ENCODE results near the gene AQP2. TPM values are rescaled to one million over a fixed set of nuclear protein-coding genes. Genes with fewer than 3 reads are reported as not detected.

Gene AQP2
- total and polyA plus RNA-seq, 2 experiments from 2014 or later, result 0.07 TPM; not detected in 1

- ATAC-seq (no peak; the same call in 2 of the 3 replicates), DNase-seq (ENCODE audit: low spot score) (no peak)
- no peaks in the 10 kb centered on the region for H3K36me3 ChIP-seq (ENCODE audit: insufficient read depth)
- H3K79me2 ChIP-seq (replicated peaks; ENCODE audit: insufficient read depth), result no peaks in the 10 kb centered on the region
- 0 out of 2 replicates have a peak, but pooled peaks cover 3% of the 10 kb centered on the region for H3K9me2 ChIP-seq (ENCODE audit: insufficient read depth)
- TF ChIP-seq ZNF114 (CRISPR knock-in tag; IDR thresholded peaks at IDR 0.05), result no peak
- TF ChIP-seq CREB1 (CRISPR knock-in tag; IDR thresholded peaks at IDR 0.05; ENCODE audit: low read depth), result no peak
- no peak for TF ChIP-seq STAT1 (IDR thresholded peaks at IDR 0.05; ENCODE audit: unreplicated experiment)
- no peak for TF ChIP-seq JUNB (IDR thresholded peaks at IDR 0.05; ENCODE audit: unreplicated experiment)
- no peak for TF ChIP-seq ETS1 (IDR thresholded peaks at IDR 0.05)
- TF ChIP-seq ZNF462 (CRISPR knock-in tag; IDR thresholded peaks at IDR 0.05), result no peak
- TF ChIP-seq EZH2 (IDR thresholded peaks at IDR 0.05; ENCODE audit: low read depth, unreplicated experiment), result no peak
- TF ChIP-seq, protein P1, sequence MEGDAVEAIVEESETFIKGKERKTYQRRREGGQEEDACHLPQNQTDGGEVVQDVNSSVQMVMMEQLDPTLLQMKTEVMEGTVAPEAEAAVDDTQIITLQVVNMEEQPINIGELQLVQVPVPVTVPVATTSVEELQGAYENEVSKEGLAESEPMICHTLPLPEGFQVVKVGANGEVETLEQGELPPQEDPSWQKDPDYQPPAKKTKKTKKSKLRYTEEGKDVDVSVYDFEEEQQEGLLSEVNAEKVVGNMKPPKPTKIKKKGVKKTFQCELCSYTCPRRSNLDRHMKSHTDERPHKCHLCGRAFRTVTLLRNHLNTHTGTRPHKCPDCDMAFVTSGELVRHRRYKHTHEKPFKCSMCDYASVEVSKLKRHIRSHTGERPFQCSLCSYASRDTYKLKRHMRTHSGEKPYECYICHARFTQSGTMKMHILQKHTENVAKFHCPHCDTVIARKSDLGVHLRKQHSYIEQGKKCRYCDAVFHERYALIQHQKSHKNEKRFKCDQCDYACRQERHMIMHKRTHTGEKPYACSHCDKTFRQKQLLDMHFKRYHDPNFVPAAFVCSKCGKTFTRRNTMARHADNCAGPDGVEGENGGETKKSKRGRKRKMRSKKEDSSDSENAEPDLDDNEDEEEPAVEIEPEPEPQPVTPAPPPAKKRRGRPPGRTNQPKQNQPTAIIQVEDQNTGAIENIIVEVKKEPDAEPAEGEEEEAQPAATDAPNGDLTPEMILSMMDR (conservative IDR thresholded peaks at IDR 0.05; ENCODE audit: low read depth in 2 of 2), result no peak
- no peak for TF ChIP-seq REST (IDR thresholded peaks at IDR 0.05; ENCODE audit: unreplicated experiment)
- TF ChIP-seq NANOG (IDR thresholded peaks at IDR 0.05; ENCODE audit: borderline replicate concordance), result no peak
- no peak for TF ChIP-seq ZNF331 (CRISPR knock-in tag; IDR thresholded peaks at IDR 0.05; ENCODE audit: low read depth)
- TF ChIP-seq EZH2phosphoT487 (IDR thresholded peaks at IDR 0.05; ENCODE audit: unreplicated experiment), result no peak
- no peak for TF ChIP-seq POLR2AphosphoS5 (IDR thresholded peaks at IDR 0.05; ENCODE audit: low read depth)
- peaks cover 1% of the 10 kb centered on the region for H3K27me3 Mint-ChIP-seq (ENCODE audit: insufficient read depth, low read depth, poor library complexity)
- H3F3A ChIP-seq (replicated peaks; ENCODE audit: low read depth), result no peaks in the 10 kb centered on the region
- no peaks in the 10 kb centered on the region for H3K36me3 Mint-ChIP-seq (ENCODE audit: low read depth)
- H2AFZ ChIP-seq, result 0 out of 2 replicates have a peak overlapping the region, but pooled peaks have one; percentile 43
- H3K27ac Mint-ChIP-seq, result no peak overlapping the region
- H3K4me3 ChIP-seq, result no peak overlapping the region
- 0 out of 2 replicates have a peak, but pooled peaks cover 3% of the 10 kb centered on the region for H3K4me1 ChIP-seq (ENCODE audit: insufficient read depth)
- H3K27me3 ChIP-seq (ENCODE audit: insufficient read depth), result no peaks in the 10 kb centered on the region
- H3K9me3 Mint-ChIP-seq, result no peaks in the 10 kb centered on the region
- no peak overlapping the region for H3K27ac ChIP-seq (ENCODE audit: low read depth)
- no peak overlapping the region for H3K4me2 ChIP-seq
- peaks cover 17% of the 10 kb centered on the region for H3K4me1 Mint-ChIP-seq
- H3K4me3 Mint-ChIP-seq, result no peak overlapping the region
- H4K20me1 ChIP-seq (replicated peaks; ENCODE audit: insufficient read depth), result no peaks in the 10 kb centered on the region
Measured at GRCh38 chr12:49937639-49938300, 12.8 kb upstream of the AQP2 start.

Measured in GM23338 (cell line).